ENCODE results near the gene PNPLA3.

PNPLA3 gene

DNA sequence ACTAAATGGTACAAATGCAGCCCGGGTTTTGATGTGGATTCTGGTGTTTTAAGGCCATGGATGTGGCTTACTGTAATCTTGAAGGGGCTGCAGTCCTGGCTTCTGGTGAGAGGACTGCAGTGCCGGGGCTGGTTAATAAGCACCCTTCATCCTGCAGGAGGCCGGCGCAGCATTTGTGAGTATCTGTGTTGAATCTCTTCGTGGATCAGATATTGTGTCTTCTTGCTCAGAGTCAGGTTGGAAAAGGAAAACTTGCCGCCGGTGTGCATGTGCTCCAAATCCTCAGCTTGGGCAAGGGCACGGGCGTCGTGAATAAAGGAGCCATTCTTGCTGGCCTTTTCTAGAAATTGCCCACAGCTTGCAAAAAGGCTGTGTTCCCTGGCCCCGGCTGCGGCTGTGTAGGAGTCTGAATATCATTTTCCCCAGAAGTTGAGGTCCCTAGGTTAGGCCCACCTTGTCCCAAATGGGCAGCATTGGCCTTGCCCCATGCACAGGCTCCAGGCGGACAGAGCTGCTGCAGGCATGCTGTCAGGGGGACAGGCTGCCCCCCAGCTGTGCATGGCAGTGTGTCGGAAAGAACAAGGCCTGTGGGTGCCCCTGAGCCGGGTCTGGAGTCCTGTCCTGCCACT lies 71.6 kb downstream of the PNPLA3 start:
- no peak for DNase-seq

DNA sequence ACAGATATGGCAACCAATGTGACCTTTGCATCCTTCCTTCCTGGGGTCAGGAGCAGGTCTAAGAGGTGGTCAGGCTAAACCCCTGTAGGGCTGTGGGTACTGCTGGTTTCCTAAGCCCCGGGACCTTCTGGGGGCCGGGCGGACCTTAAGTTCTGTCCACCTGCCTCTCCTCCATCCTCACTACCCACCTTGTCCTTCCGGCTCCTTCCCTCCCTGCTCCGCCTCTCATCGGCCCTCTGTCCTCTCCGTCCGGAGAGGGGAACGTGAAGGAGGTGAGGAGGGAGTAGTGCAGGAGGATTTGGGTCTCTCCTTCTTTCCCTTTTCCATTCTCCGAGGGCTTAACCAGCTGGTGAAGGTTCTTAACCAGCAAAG lies 72.2 kb downstream of the PNPLA3 start:
- DNase-seq, result no peak

DNA sequence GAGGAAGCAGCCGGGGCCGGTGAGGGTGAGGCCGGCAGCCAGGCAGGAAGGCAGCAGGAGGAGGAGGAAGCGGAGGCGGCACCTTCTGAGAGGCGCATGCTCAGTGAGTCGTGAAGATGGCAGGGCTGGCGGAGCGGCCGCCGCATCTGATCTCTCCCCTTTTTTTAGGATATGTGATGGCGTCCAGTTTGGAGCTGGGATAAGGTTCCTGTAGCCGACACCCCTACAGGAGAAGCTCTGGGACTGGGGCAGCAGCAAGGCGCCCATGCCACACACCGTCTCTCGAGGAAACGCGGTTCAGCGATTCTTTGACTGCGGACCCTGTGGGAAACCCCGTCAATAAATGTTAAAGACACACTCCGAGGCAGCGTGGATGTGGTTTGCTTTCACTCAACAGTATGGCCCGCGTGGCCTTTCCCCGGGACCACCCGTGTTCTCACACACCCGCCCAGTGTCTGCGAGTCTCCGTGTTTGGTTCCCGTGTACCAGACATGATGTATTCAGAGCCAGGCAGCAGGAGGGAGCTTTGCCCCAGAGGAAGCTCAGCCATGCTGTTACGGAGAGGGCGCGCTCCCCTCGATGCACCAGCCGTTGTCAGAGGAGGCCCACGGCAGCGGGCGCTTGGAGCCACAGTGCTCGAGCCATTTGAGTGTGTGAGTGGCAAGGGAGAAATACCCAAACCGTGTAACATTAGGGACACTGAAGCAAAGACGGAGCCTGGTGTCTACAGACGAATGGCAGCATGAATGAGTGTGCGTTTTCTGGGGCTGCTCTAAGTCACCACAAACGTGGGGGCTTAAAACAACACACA lies 72.8 kb downstream of the PNPLA3 start:
- DNase-seq, result no peak

DNA sequence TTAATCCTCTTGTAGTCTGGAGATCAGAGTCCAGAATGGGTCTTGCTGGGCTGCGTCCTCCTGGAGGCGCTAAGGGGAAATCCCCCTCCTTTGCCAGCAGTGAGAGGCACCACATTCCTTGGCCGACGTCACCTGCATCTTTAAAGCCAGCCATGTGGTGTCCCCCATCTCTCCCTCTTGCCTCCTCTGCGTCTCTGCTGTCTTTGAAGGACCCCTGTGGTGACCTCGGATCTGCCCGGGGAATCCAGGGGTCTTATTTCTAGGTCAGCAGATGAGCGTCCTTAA lies 73.3 kb downstream of the PNPLA3 start:
- no peak for DNase-seq
